HCT116 (cell line): ENCODE measurements around the gene CBFA2T2. TPM values are rescaled to one million over a fixed set of nuclear protein-coding genes. Genes with fewer than 3 reads are reported as not detected.

Experiments used
- ATAC-seq: fragments of 200-7000 bp; cut with Tn5 transposase; 2 replicates; pipeline ENCODE4 v1.9.1; 2020; ENCODE audit warnings: mild to moderate bottlenecking, moderate library complexity
- BruUV-seq: library from RNA; stranded (reverse); fragments of 400-500 nt; replicated peaks from 2 replicates; lab custom pipeline; 2021; lab: Mats Ljungman, UMichigan
- CTCF ChIA-PET: fragments of 300-600 bp; sonication (Branson Sonifier 250); formaldehyde crosslinking; loops from one replicate; lab custom pipeline; 2021; ENCODE audit warnings: antibody characterized with exemption; lab: Charles Lee
- POLR2A ChIA-PET: fragments of 300-600, 350-600 bp; sonication (Branson Sonifier 250); formaldehyde crosslinking; loops from one replicate; lab custom pipeline; 2021; ENCODE audit warnings: antibody characterized with exemption; lab: Charles Lee
- RAD21 ChIA-PET, 2 experiments: fragments of 300-600 bp; sonication (Branson Sonifier 250); formaldehyde crosslinking; loops; one replicate each; lab custom pipeline; 2023; ENCODE audit warnings: low total read pairs in 2 of 2; ENCODE audit not compliant: uncharacterized antibody in 2 of 2, unreplicated experiment in 2 of 2, low non-redundant PET in 1 of 2; lab: Charles Lee
- DNase-seq: peaks from one replicate; pipeline ENCODE4 v3.0.0-alpha.2; 2010; ENCODE audit warnings: low read depth, low spot score
- H2AFZ ChIP-seq: fragments of 200-600 bp; shearing (Covaris generic), sonication (generic); 2 replicates; pipeline ENCODE4 v1.6.1; 2017; ENCODE audit warnings: low read depth, mixed run types, mixed read lengths, antibody characterized with exemption, low read length; ENCODE audit not compliant: poor library complexity, severe bottlenecking
- H3K27ac ChIP-seq: 2 replicates; pipeline ENCODE4 v1.5.1; 2012; ENCODE audit warnings: low read depth, low read length
- H3K27me3 ChIP-seq: fragments of 200-600 bp; sonication (generic); 2 replicates; pipeline ENCODE4 v1.6.1; 2016; ENCODE audit warnings: mixed run types, low read length, mixed read lengths; ENCODE audit not compliant: insufficient read depth
- H3K36me3 ChIP-seq, 2 experiments: fragments of 200-500 bp in 1 of 2; fragments of 200-600 bp in 1 of 2; sonication (Bioruptor generic) in 1 of 2; sonication (generic) in 1 of 2; 2 replicates each; pipeline versions ENCODE4 v1.5.1 to v1.6.1; 2014 to 2016; ENCODE audit warnings: low read length in 2 of 2, inconsistent platforms in 1 of 2, mixed read lengths in 1 of 2, mixed run types in 1 of 2; ENCODE audit not compliant: insufficient read depth in 2 of 2, control insufficient read depth in 1 of 2
- H3K4me1 ChIP-seq, 2 experiments: fragments of 200-600 bp in 1 of 2; sonication (generic) in 1 of 2; 2 replicates each; pipeline versions ENCODE4 v1.5.1 to v1.6.1; 2012 to 2017; ENCODE audit warnings: low read length in 2 of 2, inconsistent platforms in 1 of 2, mild to moderate bottlenecking in 1 of 2, mixed read lengths in 1 of 2, mixed run types in 1 of 2, moderate library complexity in 1 of 2; ENCODE audit not compliant: insufficient read depth in 2 of 2, control insufficient read depth in 1 of 2
- H3K4me2 ChIP-seq: fragments of 200-600 bp; sonication (generic); 2 replicates; pipeline ENCODE4 v1.6.1; 2017; ENCODE audit warnings: mixed run types, low read length, mixed read lengths
- H3K4me3 ChIP-seq, 2 experiments: fragments of 200-600 bp in 1 of 2; sonication (generic) in 1 of 2; replicated peaks in 1 of 2; 2 replicates each; pipeline ENCODE4 v1.5.1; 2011 to 2016; ENCODE audit warnings: low read length in 2 of 2, control low read depth in 1 of 2, low read depth in 1 of 2, mild to moderate bottlenecking in 1 of 2, mixed read lengths in 1 of 2, mixed run types in 1 of 2
- H3K79me2 ChIP-seq: fragments of 200-600 bp; sonication (generic); 2 replicates; pipeline ENCODE4 v1.6.1; 2017; ENCODE audit warnings: mild to moderate bottlenecking, mixed run types, low read length, moderate library complexity, mixed read lengths; ENCODE audit not compliant: insufficient read depth
- H3K9ac ChIP-seq: fragments of 200-600 bp; sonication (generic); 2 replicates; pipeline ENCODE4 v1.6.1; 2016; ENCODE audit warnings: low read length, mixed read lengths
- H3K9me2 ChIP-seq: fragments of 200-600 bp; sonication (generic), shearing (Covaris generic); 2 replicates; pipeline ENCODE4 v1.6.1; 2017; ENCODE audit warnings: mixed run types, mild to moderate bottlenecking, moderate library complexity; ENCODE audit not compliant: insufficient read depth
- H3K9me3 ChIP-seq, 2 experiments: fragments of 200-500 bp in 1 of 2; fragments of 200-600 bp in 1 of 2; sonication (Bioruptor generic) in 1 of 2; sonication (generic) in 1 of 2; 2 replicates each; pipeline ENCODE4 v1.6.1; 2014 to 2017; ENCODE audit warnings: low read length in 2 of 2, mixed read lengths in 2 of 2, inconsistent platforms in 1 of 2, low read depth in 1 of 2, mild to moderate bottlenecking in 1 of 2, mixed run types in 1 of 2, moderate library complexity in 1 of 2; ENCODE audit not compliant: control insufficient read depth in 1 of 2, insufficient read depth in 1 of 2
- H4K20me1 ChIP-seq: fragments of 200-600 bp; sonication (generic), shearing (Covaris generic); 2 replicates; pipeline ENCODE4 v1.6.1; 2017; ENCODE audit warnings: mixed run types, mild to moderate bottlenecking, moderate library complexity; ENCODE audit not compliant: insufficient read depth
- ATF3 ChIP-seq: IDR thresholded peaks from 2 replicates; pipeline ENCODE4 v1.6.1; 2012
- CEBPB ChIP-seq: IDR thresholded peaks from 2 replicates; pipeline ENCODE4 v1.6.1; 2012; ENCODE audit warnings: low read depth
- CTCF ChIP-seq, 3 experiments: fragments of 200-600 bp in 1 of 3; sonication (generic) in 1 of 3; IDR thresholded peaks in 2 of 3; conservative IDR thresholded peaks in 1 of 3; 2 replicates each; pipeline ENCODE4 v1.5.1; 2012 to 2017; ENCODE audit warnings: low read depth in 2 of 3, low read length in 2 of 3, antibody characterized with exemption in 1 of 3, borderline replicate concordance in 1 of 3, control low read depth in 1 of 3, mild to moderate bottlenecking in 1 of 3, mixed read lengths in 1 of 3, mixed run types in 1 of 3, moderate library complexity in 1 of 3; ENCODE audit not compliant: insufficient read depth in 1 of 3
- EGR1 ChIP-seq: IDR thresholded peaks from 2 replicates; pipeline ENCODE4 v1.6.1; 2012; ENCODE audit warnings: low read depth
- ELF1 ChIP-seq: IDR thresholded peaks from 2 replicates; pipeline ENCODE4 v1.6.1; 2012; ENCODE audit warnings: low read depth, borderline replicate concordance
- JUND ChIP-seq: IDR thresholded peaks from 2 replicates; pipeline ENCODE4 v1.6.1; 2012
- MAX ChIP-seq: IDR thresholded peaks from 2 replicates; pipeline ENCODE4 v1.6.1; 2012
- POLR2A ChIP-seq: IDR thresholded peaks from 2 replicates; pipeline ENCODE4 v1.7.0; 2011; ENCODE audit warnings: borderline replicate concordance; ENCODE audit not compliant: insufficient read depth, insufficient read length; ENCODE audit errors: extremely low read depth
- POLR2AphosphoS5 ChIP-seq: IDR thresholded peaks from 2 replicates; pipeline ENCODE4 v1.6.1; 2011; ENCODE audit warnings: mild to moderate bottlenecking, low read depth, low read length, moderate library complexity
- RAD21 ChIP-seq: IDR thresholded peaks from 2 replicates; pipeline ENCODE4 v1.6.1; 2012; ENCODE audit warnings: low read depth, mild to moderate bottlenecking
- REST ChIP-seq: IDR thresholded peaks from 2 replicates; pipeline ENCODE4 v1.6.1; 2012; ENCODE audit warnings: low read depth
- SIN3A ChIP-seq: IDR thresholded peaks from 2 replicates; pipeline ENCODE4 v1.6.1; 2012; ENCODE audit warnings: low read depth
- SRF ChIP-seq: IDR thresholded peaks from 2 replicates; pipeline ENCODE4 v1.6.1; 2012; ENCODE audit warnings: low read depth
- YY1 ChIP-seq: IDR thresholded peaks from 2 replicates; pipeline ENCODE4 v1.6.1; 2011; ENCODE audit warnings: low read length, low read depth, moderate library complexity, mild to moderate bottlenecking; ENCODE audit not compliant: insufficient replicate concordance; ENCODE audit errors: extremely low read depth
- ZBTB33 ChIP-seq: IDR thresholded peaks from 2 replicates; pipeline ENCODE4 v1.6.1; 2011; ENCODE audit warnings: mild to moderate bottlenecking, low read length, moderate library complexity; ENCODE audit not compliant: insufficient replicate concordance; ENCODE audit errors: extremely low read depth
- ZFX ChIP-seq: fragments of 450-650 bp; IDR thresholded peaks from 2 replicates; pipeline ENCODE4 v1.6.1; 2017
- intact Hi-C: fragments of 100-400 bp; cut with micrococcal nuclease; formaldehyde crosslinking; loops from 2 replicates; pipeline ENCODE4 v1.10.0; 2022
- total RNA-seq: library from RNA; stranded (reverse); gene quantifications from one replicate; pipeline ENCODE4 v1.2.1, GENCODE V29; 2021; ENCODE audit not compliant: unreplicated experiment

CBFA2T2 gene
- total RNA-seq, 1 experiment from 2014 or later = 8.0 TPM

GRCh38 chr20:33670715-33671499 is 181.0 kb downstream of the CBFA2T2 start:
- ATAC-seq (no peak), DNase-seq (no peak)
- Histone ChIP-seq H3K4me1 (peaks cover 15 to 24% of the 10 kb centered on the region in 2 experiments), H3K36me3 (peaks cover 10 to 23% of the 10 kb centered on the region in 2 experiments; a peak in 3 of 4 replicates), H3K27me3 (no peaks in the 10 kb centered on the region), H3K9me2 (no peaks in the 10 kb centered on the region), H4K20me1 (no peaks in the 10 kb centered on the region), H3K9me3 (no peaks in the 10 kb centered on the region), H3K4me2 (no peak overlapping the region), H3K79me2 (peaks cover 26% of the 10 kb centered on the region; the same call in 1 of the 2 replicates), H2AFZ (no peak overlapping the region), H3K27ac (no peak overlapping the region), H3K9ac (no peak overlapping the region), H3K4me3 (no peak overlapping the region)
- ChIA-PET RAD21 (no interaction called here), CTCF (interaction anchor here (0.6 kb wide), 1 partner anchor 18 kb away, joined by 3 read pairs; no protein-coding TSS in a partner anchor), POLR2A (no interaction called here)
- intact Hi-C loops = no loop called here
- TF ChIP-seq CTCF (IDR thresholded peaks at IDR 0.05 in 2 of 3, conservative IDR thresholded peaks at IDR 0.05 in 1 of 3; ENCODE audit: borderline replicate concordance in 1 of 3, insufficient read depth in 1 of 3, low read depth in 2 of 3, low read length in 2 of 3) (no peak), YY1 (no peak), MAX (no peak), ZBTB33 (no peak), ELF1 (no peak), EGR1 (no peak), RAD21 (no peak), JUND (no peak), REST (no peak), SIN3A (no peak), ATF3 (no peak), SRF (no peak), POLR2A (no peak), CEBPB (no peak), ZFX (no peak), POLR2AphosphoS5 (no peak)
- no TSS peak for BruUV-seq
